Measurements from ENCODE around the gene CMYA5.

- TF ChIP-seq CTCF (IDR thresholded peaks at IDR 0.05; ENCODE audit: low read depth, low read length) (no peak), EZH2phosphoT487 (IDR thresholded peaks at IDR 0.05; ENCODE audit: low read depth) (no peak)
Measured at GRCh38 chr5:79684782-79685181, 4.9 kb upstream of the CMYA5 start.
